Measurements from ENCODE around the gene COL5A3.
"Not testable (repeated sequence)": the region's sequence is repeated elsewhere in the genome, so short reads cannot be mapped to it uniquely, and the experiment has no call there.

Gene COL5A3

DNA sequence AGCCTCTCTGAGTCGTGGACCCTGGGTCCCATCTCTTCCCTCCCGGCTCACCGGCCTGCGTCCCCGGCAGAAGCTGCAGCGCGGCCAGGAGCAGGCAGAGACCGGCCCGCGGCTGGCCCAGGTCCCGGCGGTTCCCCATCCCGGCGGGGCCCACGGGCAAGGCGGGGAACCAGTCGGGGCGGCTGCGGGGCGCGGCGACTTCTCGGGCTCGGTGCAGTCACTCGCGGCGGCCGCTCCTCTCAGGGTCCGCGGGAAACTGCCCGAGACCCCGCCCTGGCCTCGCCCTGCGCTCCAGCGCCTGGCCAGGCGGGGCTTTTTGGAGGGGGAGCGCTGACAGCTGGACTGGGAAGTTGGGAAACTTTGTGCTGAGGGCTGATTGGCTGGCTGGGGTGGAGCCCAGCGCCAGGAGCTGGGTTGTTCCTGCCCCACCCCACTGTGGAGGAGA, at the start of gene COL5A3:
COL5A3 (minus strand) TSS at position 258 of the 445 bp plus-strand sequence; CDS start at position 139, 119 bp downstream.
- no peak for DNase-seq

DNA sequence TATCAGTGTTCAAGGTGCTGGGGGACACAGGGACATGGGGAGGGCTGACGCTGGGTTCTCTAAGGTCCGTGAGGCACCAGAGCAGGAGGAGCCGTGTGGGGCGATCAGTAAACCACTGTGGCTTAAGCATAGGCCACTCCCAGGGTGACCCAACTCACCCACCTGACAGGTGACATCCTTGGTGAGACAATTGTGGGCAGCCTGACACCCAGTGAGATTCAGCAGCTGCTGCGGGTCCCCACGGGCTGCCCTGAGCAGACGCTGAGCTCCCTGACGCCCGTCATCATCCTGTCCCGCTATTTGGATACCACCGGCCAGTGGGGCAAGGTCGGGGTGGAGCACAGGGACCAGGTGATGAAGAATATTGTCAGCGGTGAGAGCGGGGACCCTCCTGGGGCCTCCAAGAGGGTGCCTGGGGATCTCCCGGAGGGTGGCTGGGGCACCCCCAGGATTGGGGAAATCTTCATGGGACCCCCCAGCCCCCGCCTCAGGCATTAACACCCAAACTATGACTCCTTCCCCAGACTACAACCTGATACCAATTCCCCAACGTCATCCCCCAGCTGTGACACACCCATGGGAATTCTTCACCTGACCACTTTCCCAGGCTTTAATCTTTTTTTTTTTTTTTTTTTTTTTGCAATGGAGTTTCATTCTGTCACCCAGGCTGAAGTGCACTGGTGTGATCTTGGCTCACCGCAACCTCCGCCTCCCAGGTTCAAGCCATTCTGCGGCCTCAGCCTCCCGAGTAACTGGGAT, 42.5 kb upstream of the COL5A3 start:
- no peak for DNase-seq

- DNase-seq, result no peak
Observed at GRCh38 chr19:10049626-10050025, 39.3 kb upstream of the COL5A3 start.

DNA sequence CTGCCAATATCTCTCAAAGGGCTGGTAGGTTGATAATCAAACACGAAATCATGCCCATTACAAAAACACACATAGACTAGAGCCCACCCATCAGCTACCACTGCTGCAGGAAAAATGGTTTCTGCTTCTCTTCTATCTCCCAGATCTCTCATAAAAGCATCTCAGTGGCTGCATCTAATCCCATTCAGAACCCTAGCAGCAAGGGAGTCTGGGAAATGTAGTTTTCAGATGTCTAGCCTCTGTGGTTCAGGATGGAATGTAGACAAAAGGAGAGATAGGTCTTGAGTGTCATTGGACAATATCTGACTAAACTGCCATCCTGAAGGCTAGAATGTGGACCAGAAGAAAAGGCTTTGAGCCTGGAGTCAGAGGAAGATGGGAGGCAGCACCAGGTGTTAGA, 35.1 kb upstream of the COL5A3 start:
- no peak for DNase-seq

DNA sequence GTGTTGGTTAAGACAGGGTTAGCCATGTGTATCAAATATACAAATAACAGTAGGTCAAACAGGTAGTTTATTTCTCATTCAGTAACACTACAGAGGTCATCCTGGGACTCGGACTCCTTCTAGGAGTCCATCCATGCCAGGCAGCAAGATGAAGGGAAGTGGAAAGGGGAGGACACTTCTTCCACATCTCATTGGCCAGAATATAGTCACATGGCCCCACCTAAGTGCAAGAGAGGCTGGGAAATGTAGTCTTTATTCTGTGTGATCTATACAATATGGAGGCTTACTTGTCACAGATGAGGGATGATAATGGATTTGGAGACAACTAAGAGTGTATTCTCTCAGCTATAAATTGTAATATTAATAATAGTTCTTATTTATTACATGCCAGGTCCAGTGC, 34.1 kb upstream of the COL5A3 start:
- no peak for DNase-seq

DNA sequence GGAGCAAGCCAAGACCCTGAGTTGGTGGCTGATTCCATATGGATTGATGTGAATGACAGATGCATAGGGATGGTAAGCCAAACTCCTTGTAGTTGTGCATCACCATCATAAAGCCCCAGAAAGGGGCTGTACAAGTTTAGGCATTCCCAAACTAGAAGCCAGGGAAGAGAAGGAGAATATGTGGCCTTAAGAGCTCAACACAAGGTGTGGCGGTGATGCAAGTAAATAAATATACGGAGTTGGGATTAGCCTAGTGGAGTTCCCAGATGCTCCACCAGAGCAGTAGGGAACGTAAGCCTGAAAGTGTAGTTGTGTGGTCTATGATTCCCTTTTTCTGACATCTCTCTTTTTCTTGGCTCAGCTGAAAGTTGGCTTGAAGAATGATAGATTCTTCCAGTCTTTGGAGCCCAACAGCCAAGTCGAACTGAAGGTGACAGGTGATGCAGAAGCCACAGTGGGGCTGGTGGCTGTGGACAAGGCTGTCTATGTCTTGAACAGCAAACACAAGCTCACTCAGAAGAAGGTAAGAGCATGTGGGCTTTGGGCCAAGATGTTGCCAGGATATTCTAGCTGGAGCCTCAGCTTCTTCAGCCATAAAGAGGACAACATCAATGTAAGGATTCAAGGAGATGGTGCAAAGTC, 33.1 kb upstream of the COL5A3 start:
- peak; percentile 31 for DNase-seq

- peak; percentile 13 for DNase-seq
Observed at GRCh38 chr19:10037809-10038208, 27.5 kb upstream of the COL5A3 start.

- no peak for DNase-seq
Observed at GRCh38 chr19:10037367-10037766, 27.1 kb upstream of the COL5A3 start.

DNA sequence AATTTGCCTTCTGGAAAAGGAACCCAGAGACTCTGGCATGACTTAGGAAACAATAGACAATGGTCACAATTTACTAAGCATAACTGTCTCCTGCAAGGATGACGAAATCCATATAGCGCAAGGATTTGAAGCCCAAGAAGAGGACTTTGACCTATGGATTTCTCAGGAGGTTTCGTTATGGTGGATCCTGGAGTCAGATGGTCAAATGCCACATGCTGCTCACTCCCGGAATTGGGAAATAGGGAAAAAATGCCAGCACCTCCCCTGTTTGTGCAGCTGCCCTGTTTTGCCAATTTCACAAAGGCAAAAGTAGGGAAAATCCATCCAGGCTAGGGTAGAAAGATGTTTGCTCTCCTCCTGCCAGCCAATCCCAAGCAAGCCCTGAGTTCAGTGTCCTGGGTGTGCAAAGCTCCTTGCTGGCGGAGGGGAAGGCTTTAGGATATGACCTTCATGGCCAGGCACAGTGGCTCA, 26.3 kb upstream of the COL5A3 start:
- DNase-seq, result no peak

DNA sequence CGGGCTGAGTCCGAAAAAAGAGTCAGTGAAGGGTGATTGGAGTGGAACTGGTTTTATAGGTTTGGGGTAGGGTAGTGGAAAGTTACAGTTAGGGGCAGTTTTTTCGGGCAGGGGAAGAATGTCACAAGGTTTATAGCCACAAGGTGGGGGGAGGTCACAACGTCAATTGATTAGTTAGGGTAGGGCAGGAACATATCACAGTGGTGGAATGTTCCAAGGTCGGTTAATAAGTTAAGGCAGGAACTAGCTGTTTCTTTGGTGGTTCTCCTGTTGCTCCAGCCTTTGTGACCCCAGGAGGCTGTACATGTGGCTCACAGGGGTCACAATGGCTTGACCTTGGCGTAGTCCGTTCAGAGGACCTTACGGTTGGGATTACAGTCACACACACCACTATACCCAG, 23.3 kb upstream of the COL5A3 start:
- DNase-seq, result no peak

- DNase-seq, result peak; percentile 92
Observed at GRCh38 chr19:10027158-10027997, 17.1 kb upstream of the COL5A3 start.

DNA sequence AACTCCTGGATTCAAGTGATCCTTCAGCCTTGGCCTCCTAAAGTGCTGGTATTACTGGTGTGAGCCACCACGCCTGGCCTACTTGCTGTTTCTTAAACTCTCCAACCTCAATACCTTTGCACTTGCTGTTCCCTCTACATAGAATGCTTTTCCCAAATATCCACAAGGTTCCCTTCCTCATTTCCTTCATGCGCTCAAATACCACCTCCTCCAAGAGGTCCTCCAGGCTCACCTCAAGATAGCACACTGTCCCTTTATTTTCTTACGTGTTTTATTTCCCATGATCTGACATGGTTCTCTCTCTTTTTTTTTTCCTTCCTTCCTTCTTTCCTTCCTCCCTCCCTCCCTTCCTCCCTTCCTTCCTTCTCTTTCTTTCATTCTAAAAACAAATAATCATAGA, 16.4 kb upstream of the COL5A3 start:
- no peak for DNase-seq

- DNase-seq, result not testable (repeated sequence)
Observed at GRCh38 chr19:10023096-10023495, 12.8 kb upstream of the COL5A3 start.

GRCh38 chr19:10021863-10022262, 11.6 kb upstream of the COL5A3 start:
- no peak for DNase-seq

DNA sequence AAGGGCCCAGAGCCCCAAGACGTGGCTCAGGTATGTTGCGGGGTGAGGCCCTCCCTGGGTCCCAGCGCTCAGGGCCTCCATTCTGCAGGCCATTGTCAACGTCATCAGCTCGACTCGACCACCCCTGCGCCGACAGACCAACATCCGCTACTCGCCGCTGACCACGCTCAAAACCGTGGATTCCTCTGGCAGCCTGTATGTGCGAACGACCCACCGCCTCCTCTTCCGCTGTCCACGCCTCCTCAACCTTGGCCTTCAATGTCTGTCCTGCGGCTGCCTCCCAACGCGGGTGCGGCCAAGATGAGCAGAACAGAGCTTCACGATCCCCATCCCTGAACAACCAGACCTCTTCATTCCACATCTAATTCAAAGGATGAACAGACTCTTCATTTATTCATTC, 11.1 kb upstream of the COL5A3 start:
- DNase-seq, result no peak

GRCh38 chr19:10020851-10021250, 10.5 kb upstream of the COL5A3 start:
- DNase-seq, result no peak

GRCh38 chr19:10019246-10019645, 8.9 kb upstream of the COL5A3 start:
- DNase-seq, result no peak

- no peak for DNase-seq
Observed at GRCh38 chr19:10018786-10019185, 8.5 kb upstream of the COL5A3 start.

DNA sequence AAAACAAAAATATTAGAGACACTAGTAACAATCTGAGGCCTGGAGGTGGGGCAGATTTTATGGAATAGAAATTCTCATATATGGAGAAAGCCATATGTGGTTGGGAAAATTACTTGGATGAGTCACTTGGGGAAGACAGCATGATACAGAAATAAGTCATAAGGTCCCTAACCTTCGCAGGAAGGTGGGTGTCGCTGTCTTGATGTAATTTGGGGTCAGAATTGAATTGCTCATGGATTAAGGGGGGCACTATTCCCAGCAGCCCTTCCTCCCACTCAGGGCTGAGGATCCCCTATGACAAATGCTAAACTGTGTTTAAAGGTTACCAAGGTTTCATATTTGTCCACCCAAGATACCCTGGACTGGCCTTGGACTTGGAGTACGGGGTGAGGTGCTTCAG, 8.0 kb upstream of the COL5A3 start:
- DNase-seq, result no peak

GRCh38 chr19:10013834-10014618, 3.7 kb upstream of the COL5A3 start:
- DNase-seq, result no peak

- no peak for DNase-seq
Observed at GRCh38 chr19:10013316-10013715, 3.0 kb upstream of the COL5A3 start, which contains the start of gene RDH8. RDH8 (plus strand) TSS chr19:10013483; CDS start chr19:10013498, 15 bp downstream.

DNA sequence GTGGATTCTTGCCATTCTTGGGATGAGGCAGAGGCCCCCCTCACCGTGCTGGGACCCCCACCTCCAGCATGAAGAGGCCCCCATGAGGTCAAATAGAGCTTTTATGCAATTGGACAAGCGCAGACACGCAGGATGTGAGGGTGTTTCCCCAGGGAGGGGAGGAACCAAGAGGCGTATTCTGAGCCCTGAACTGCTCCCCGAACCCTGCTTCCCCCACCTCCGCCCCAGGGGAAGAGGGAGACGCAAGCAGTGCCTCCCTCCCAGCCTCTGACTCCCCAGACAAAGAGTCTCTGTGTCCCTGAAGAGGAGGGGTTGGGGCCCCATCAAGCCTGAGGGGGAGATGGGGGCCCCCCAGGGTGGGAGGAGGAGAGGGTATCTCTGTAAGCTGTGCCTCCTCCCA, 1.7 kb upstream of the COL5A3 start:
- DNase-seq, result no peak

GRCh38 chr19:10010939-10011338, 635 bp upstream of the COL5A3 start:
- DNase-seq, result no peak

All from RPMI8226 (cell line).